ENCODE measurements around the gene MVD. TPM values are rescaled to one million over a fixed set of nuclear protein-coding genes. Genes with fewer than 3 reads are reported as not detected.

Gene MVD
- total and polyA plus RNA-seq, 4 donors: 39.1 to 135 (median 119) TPM

GRCh38 chr16:88606148-88606757 lies 56.6 kb downstream of the MVD start:
- Histone ChIP-seq H3K36me3 (ENCODE audit: control insufficient read depth in 4 of 4, insufficient read depth in 4 of 4, low read length in 4 of 4) (peaks cover 2 to 51% (median 20%) of the 10 kb centered on the region in 4 donors), H3K27ac (ENCODE audit: low read depth in 1 of 2, low read length in 1 of 2) (no peak overlapping the region), H3K9ac (ENCODE audit: insufficient read depth in 1 of 2, low read length in 2 of 2) (no peak overlapping the region), H3K27me3 (ENCODE audit: control insufficient read depth in 3 of 3, insufficient read depth in 3 of 3, low read length in 2 of 3) (no peaks in the 10 kb centered on the region), H3K9me3 (ENCODE audit: control insufficient read depth in 4 of 4, insufficient read depth in 3 of 4, low read length in 3 of 4) (no peaks in the 10 kb centered on the region), H3K4me1 (ENCODE audit: control insufficient read depth in 5 of 5, insufficient read depth in 5 of 5, low read length in 5 of 5) (no peaks in the 10 kb centered on the region), H3K4me3 (no peak overlapping the region)
- WGBS, 2 donors: 87% methylated on average over 17 of the region's 17 CpGs
- ATAC-seq (ENCODE audit: insufficient read depth, low FRiP score) (no peak), DNase-seq (no peak)
- no peak for TF ChIP-seq CTCF (IDR thresholded peaks at IDR 0.05; ENCODE audit: control extremely low read depth, extremely low read depth)

- Histone ChIP-seq H3K4me1 (ENCODE audit: control insufficient read depth in 5 of 5, insufficient read depth in 5 of 5, low read length in 5 of 5) (peaks cover 0 to 2% (median 0%) of the 10 kb centered on the region in 5 donors), H3K9me3 (ENCODE audit: control insufficient read depth in 4 of 4, insufficient read depth in 3 of 4, low read length in 3 of 4) (no peaks in the 10 kb centered on the region), H3K4me3 (no peak overlapping the region), H3K27me3 (ENCODE audit: control insufficient read depth in 3 of 3, insufficient read depth in 3 of 3, low read length in 2 of 3) (no peaks in the 10 kb centered on the region), H3K27ac (ENCODE audit: low read depth in 1 of 2, low read length in 1 of 2) (no peak overlapping the region), H3K36me3 (ENCODE audit: control insufficient read depth in 4 of 4, insufficient read depth in 4 of 4, low read length in 4 of 4) (peaks cover 2 to 51% (median 22%) of the 10 kb centered on the region in 4 donors), H3K9ac (ENCODE audit: insufficient read depth in 1 of 2, low read length in 2 of 2) (no peak overlapping the region)
- ATAC-seq (ENCODE audit: insufficient read depth, low FRiP score) (no peak), DNase-seq (no peak)
- WGBS, 2 donors: 85 to 87% methylated on average over 20 of the region's 20 CpGs
- TF ChIP-seq CTCF (IDR thresholded peaks at IDR 0.05; ENCODE audit: control extremely low read depth, extremely low read depth): no peak
Measured at GRCh38 chr16:88605186-88606147, 57.4 kb downstream of the MVD start.

GRCh38 chr16:88602091-88602490 lies 60.8 kb downstream of the MVD start:
- Histone ChIP-seq H3K4me3 (no peak overlapping the region), H3K36me3 (ENCODE audit: control insufficient read depth in 4 of 4, insufficient read depth in 4 of 4, low read length in 4 of 4) (peaks cover 4 to 53% (median 31%) of the 10 kb centered on the region in 4 donors), H3K4me1 (ENCODE audit: control insufficient read depth in 5 of 5, insufficient read depth in 5 of 5, low read length in 5 of 5) (peaks cover 0 to 4% (median 0%) of the 10 kb centered on the region in 5 donors), H3K27me3 (ENCODE audit: control insufficient read depth in 3 of 3, insufficient read depth in 3 of 3, low read length in 2 of 3) (no peaks in the 10 kb centered on the region), H3K9me3 (ENCODE audit: control insufficient read depth in 4 of 4, insufficient read depth in 3 of 4, low read length in 3 of 4) (no peaks in the 10 kb centered on the region), H3K9ac (ENCODE audit: insufficient read depth in 1 of 2, low read length in 2 of 2) (no peak overlapping the region), H3K27ac (ENCODE audit: low read depth in 1 of 2, low read length in 1 of 2) (peak overlapping the region in 1 of 2 donors; percentile 52)
- WGBS, 2 donors: 71 to 85% methylated on average over 7 of the region's 7 CpGs
- no peak for ATAC-seq (ENCODE audit: insufficient read depth, low FRiP score)
- DNase-seq: no peak
- no peak for TF ChIP-seq CTCF (IDR thresholded peaks at IDR 0.05; ENCODE audit: control extremely low read depth, extremely low read depth)

Other genes with a start within 250 kb of the MVD start
- gene ZFPM1, start 209.8 kb downstream of the MVD start, total RNA-seq: 1 to 10 TPM in 1 of 2 donors, under 1 TPM in 1; 0.57 to 9.0 TPM
- gene ZFPM1, start 209.8 kb downstream of the MVD start, polyA plus RNA-seq: 1 to 10 TPM; 2.1 to 3.6 TPM
- 10 to 100 TPM; 21.2 to 44.0 TPM for gene ZC3H18, start 92.7 kb downstream of the MVD start, total RNA-seq
- 10 to 100 TPM; 25.3 to 31.9 TPM for gene ZC3H18, start 92.7 kb downstream of the MVD start, polyA plus RNA-seq
- not detected for gene IL17C, start 24.5 kb downstream of the MVD start, total RNA-seq
- gene IL17C, start 24.5 kb downstream of the MVD start, polyA plus RNA-seq: 1 to 10 TPM in 1 of 2 donors, under 1 TPM in 1; 0.14 to 1.8 TPM
- 100 to 1,000 TPM; 113 to 404 TPM for gene CYBA, start 12.0 kb downstream of the MVD start, total RNA-seq
- gene CYBA, start 12.0 kb downstream of the MVD start, polyA plus RNA-seq: 100 to 1,000 TPM; 294 to 879 TPM
- gene SNAI3, start 23.4 kb upstream of the MVD start, total RNA-seq: 1 to 10 TPM; 1.1 to 2.6 TPM
- gene SNAI3, start 23.4 kb upstream of the MVD start, polyA plus RNA-seq: 1 to 10 TPM; 3.2 to 3.8 TPM
- gene RNF166, start 43.3 kb upstream of the MVD start, total RNA-seq: 10 to 100 TPM; 15.2 to 45.9 TPM
- gene RNF166, start 43.3 kb upstream of the MVD start, polyA plus RNA-seq: 10 to 100 TPM; 42.4 to 51.6 TPM
- gene CTU2, start 43.4 kb upstream of the MVD start, total RNA-seq: 10 to 100 TPM in 1 of 2 donors, 1 to 10 TPM in 1; 5.7 to 23.4 TPM
- gene CTU2, start 43.4 kb upstream of the MVD start, polyA plus RNA-seq: 10 to 100 TPM; 17.2 to 19.4 TPM
- gene PIEZO1, start 122.1 kb upstream of the MVD start, total RNA-seq: 100 to 1,000 TPM; 113 to 200 TPM
- gene PIEZO1, start 122.1 kb upstream of the MVD start, polyA plus RNA-seq: 100 to 1,000 TPM; 180 to 207 TPM
- 1 to 10 TPM; 3.0 to 5.8 TPM for gene CDT1, start 140.7 kb upstream of the MVD start, total RNA-seq
- 1 to 10 TPM; 2.0 to 3.6 TPM for gene CDT1, start 140.7 kb upstream of the MVD start, polyA plus RNA-seq
- gene APRT, start 148.8 kb upstream of the MVD start, total RNA-seq: 100 to 1,000 TPM in 1 of 2 donors, 10 to 100 TPM in 1; 44.2 to 196 TPM
- 100 to 1,000 TPM; 157 to 260 TPM for gene APRT, start 148.8 kb upstream of the MVD start, polyA plus RNA-seq
- gene GALNS, start 193.9 kb upstream of the MVD start, total RNA-seq: 10 to 100 TPM; 33.6 to 61.9 TPM
- gene GALNS, start 193.9 kb upstream of the MVD start, polyA plus RNA-seq: 10 to 100 TPM; 21.4 to 26.9 TPM
- gene TRAPPC2L, start 194.0 kb upstream of the MVD start, total RNA-seq: 10 to 100 TPM; 34.2 to 55.4 TPM
- gene TRAPPC2L, start 194.0 kb upstream of the MVD start, polyA plus RNA-seq: 100 to 1,000 TPM in 1 of 2 donors, 10 to 100 TPM in 1; 41.5 to 106 TPM
- not detected for gene PABPN1L, start 203.6 kb upstream of the MVD start, total RNA-seq
- gene PABPN1L, start 203.6 kb upstream of the MVD start, polyA plus RNA-seq: under 1 TPM; 0.03 to 0.22 TPM